Endodermal cell (in vitro differentiated cells): Measurements from ENCODE around the gene IQSEC3. TPM values are rescaled to one million over a fixed set of nuclear protein-coding genes. Genes with fewer than 3 reads are reported as not detected.

Source experiments
- DNase-seq: peaks from one replicate; pipeline ENCODE4 v3.0.0-alpha.2; 2017
- H3K27ac ChIP-seq: 2 replicates; pipeline ENCODE4 v1.5.1; 2013; ENCODE audit warnings: mild to moderate bottlenecking, low read depth, low read length, moderate library complexity
- H3K27me3 ChIP-seq: 2 replicates; pipeline ENCODE4 v1.6.1; 2013; ENCODE audit warnings: mild to moderate bottlenecking, low read length, moderate library complexity; ENCODE audit not compliant: insufficient read depth, control insufficient read depth, poor library complexity, severe bottlenecking
- H3K36me3 ChIP-seq: 2 replicates; pipeline ENCODE4 v1.7.0; 2013; ENCODE audit warnings: mild to moderate bottlenecking, low read length, moderate library complexity; ENCODE audit not compliant: control insufficient read depth, insufficient read depth
- H3K4me1 ChIP-seq: one replicate; pipeline ENCODE4 v1.7.0; 2013; ENCODE audit warnings: low read length; ENCODE audit not compliant: control insufficient read depth, insufficient read depth
- H3K4me3 ChIP-seq: 2 replicates; pipeline ENCODE4 v1.5.1; 2013; ENCODE audit warnings: mild to moderate bottlenecking, low read length, moderate library complexity
- H3K9ac ChIP-seq: 2 replicates; pipeline ENCODE4 v1.6.1; 2013; ENCODE audit warnings: mild to moderate bottlenecking, low read length, moderate library complexity; ENCODE audit not compliant: poor library complexity, severe bottlenecking; ENCODE audit errors: extremely low read depth
- H3K9me3 ChIP-seq: 2 replicates; pipeline ENCODE4 v1.6.1; 2013; ENCODE audit warnings: mild to moderate bottlenecking, low read length, moderate library complexity; ENCODE audit not compliant: control insufficient read depth
- H3K27ac Mint-ChIP-seq: 2 replicates; pipeline ENCODE4 v1.8.0; 2020; ENCODE audit warnings: mixed read lengths
- H3K27me3 Mint-ChIP-seq: 2 replicates; pipeline ENCODE4 v1.8.0; 2021; ENCODE audit warnings: mild to moderate bottlenecking, mixed read lengths; ENCODE audit not compliant: insufficient read depth
- H3K36me3 Mint-ChIP-seq: 2 replicates; pipeline ENCODE4 v1.8.0; 2020; ENCODE audit warnings: low read depth, mixed read lengths
- H3K4me1 Mint-ChIP-seq: 2 replicates; pipeline ENCODE4 v1.8.0; 2020; ENCODE audit warnings: mixed read lengths
- H3K4me3 Mint-ChIP-seq: 2 replicates; pipeline ENCODE4 v1.8.0; 2020; ENCODE audit warnings: mild to moderate bottlenecking, moderate library complexity, mixed read lengths
- H3K9me3 Mint-ChIP-seq: 2 replicates; pipeline ENCODE4 v1.8.0; 2020; ENCODE audit warnings: mild to moderate bottlenecking, mixed read lengths
- WGBS, 2 experiments: methylation state at CpG; one replicate each; pipeline versions ENCODE4 v1.1.5 to v1.1.7; 2013; ENCODE audit warnings: missing lambda C conversion rate in 2 of 2, mixed read lengths in 1 of 2; ENCODE audit not compliant: insufficient coverage in 1 of 2, insufficient read length in 1 of 2; 5-methylcytosine and 5-hydroxymethylcytosine counted together
- total RNA-seq, 2 donors: library from RNA; stranded (reverse); fragmentation: NEBNext Ultra II Directional in 1 of 2; extraction: Animal tissue kit (Norgen Biotek cat#: 25700) in 1 of 2; gene quantifications; 2 replicates in 1 of 2; 3 replicates in 1 of 2; pipeline ENCODE4 v1.2.1, GENCODE V29; 2021
- TF ChIP-seq, protein P1 (sequence below): fragments of 200-600 bp; sonication (generic); conservative IDR thresholded peaks from 2 replicates; pipeline ENCODE4 v1.5.0; 2021; ENCODE audit warnings: antibody characterized with exemption, mild to moderate bottlenecking

Gene IQSEC3
- total RNA-seq, 2 donors from 2014 or later: 1.5 to 2.7 TPM

DNA sequence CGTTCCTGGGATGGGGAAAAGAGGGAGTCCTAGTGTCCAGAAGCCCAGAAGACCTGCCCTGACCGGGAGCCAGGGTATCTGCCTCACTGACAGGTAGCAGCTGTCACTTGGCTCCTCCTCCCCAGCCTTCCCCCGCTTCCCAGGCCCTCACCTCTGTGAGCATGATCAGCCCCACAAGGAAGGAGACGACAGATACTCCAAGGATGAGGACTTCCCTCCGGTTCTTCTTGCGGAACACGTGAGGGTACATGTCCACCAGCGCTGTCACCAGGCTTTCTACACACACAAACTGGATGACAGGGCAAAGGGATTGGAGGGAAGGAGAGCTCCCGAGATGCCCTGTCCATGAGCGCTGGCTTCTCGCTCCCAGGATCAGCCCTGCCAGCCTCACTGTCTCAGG is 157.3 kb downstream of the IQSEC3 start:
- no peaks in the 10 kb centered on the region for H3K36me3 Mint-ChIP-seq
- no peak overlapping the region for H3K4me3 Mint-ChIP-seq
- H3K4me3 ChIP-seq: no peak overlapping the region
- no peak overlapping the region for H3K27ac Mint-ChIP-seq
- TF ChIP-seq, protein P1, sequence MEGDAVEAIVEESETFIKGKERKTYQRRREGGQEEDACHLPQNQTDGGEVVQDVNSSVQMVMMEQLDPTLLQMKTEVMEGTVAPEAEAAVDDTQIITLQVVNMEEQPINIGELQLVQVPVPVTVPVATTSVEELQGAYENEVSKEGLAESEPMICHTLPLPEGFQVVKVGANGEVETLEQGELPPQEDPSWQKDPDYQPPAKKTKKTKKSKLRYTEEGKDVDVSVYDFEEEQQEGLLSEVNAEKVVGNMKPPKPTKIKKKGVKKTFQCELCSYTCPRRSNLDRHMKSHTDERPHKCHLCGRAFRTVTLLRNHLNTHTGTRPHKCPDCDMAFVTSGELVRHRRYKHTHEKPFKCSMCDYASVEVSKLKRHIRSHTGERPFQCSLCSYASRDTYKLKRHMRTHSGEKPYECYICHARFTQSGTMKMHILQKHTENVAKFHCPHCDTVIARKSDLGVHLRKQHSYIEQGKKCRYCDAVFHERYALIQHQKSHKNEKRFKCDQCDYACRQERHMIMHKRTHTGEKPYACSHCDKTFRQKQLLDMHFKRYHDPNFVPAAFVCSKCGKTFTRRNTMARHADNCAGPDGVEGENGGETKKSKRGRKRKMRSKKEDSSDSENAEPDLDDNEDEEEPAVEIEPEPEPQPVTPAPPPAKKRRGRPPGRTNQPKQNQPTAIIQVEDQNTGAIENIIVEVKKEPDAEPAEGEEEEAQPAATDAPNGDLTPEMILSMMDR: no peak
- no peaks in the 10 kb centered on the region for H3K4me1 ChIP-seq
- H3K4me1 Mint-ChIP-seq: peaks cover 7% of the 10 kb centered on the region
- no peaks in the 10 kb centered on the region for H3K36me3 ChIP-seq
- peak; percentile 38 for DNase-seq
- no peaks in the 10 kb centered on the region for H3K9me3 ChIP-seq
- H3K27ac ChIP-seq: no peak overlapping the region
- no peaks in the 10 kb centered on the region for H3K9me3 Mint-ChIP-seq
- 84 to 94% methylated on average over 6 to 11 of the region's 11 CpGs for WGBS, 2 experiments
- peaks cover 13% of the 10 kb centered on the region for H3K27me3 Mint-ChIP-seq
- H3K9ac ChIP-seq: no peak overlapping the region
- no peaks in the 10 kb centered on the region for H3K27me3 ChIP-seq

- Histone ChIP-seq H3K27ac (no peak overlapping the region), H3K9ac (no peak overlapping the region), H3K4me1 (no peaks in the 10 kb centered on the region), H3K36me3 (no peaks in the 10 kb centered on the region), H3K9me3 (no peaks in the 10 kb centered on the region), H3K4me3 (no peak overlapping the region), H3K27me3 (no peaks in the 10 kb centered on the region)
- peaks cover 7% of the 10 kb centered on the region for H3K4me1 Mint-ChIP-seq
- H3K27me3 Mint-ChIP-seq: peaks cover 16% of the 10 kb centered on the region
- H3K36me3 Mint-ChIP-seq: no peaks in the 10 kb centered on the region
- TF ChIP-seq, protein P1: no peak
- no peak overlapping the region for H3K4me3 Mint-ChIP-seq
- 89 to 90% methylated on average over 3 to 9 of the region's 9 CpGs for WGBS, 2 experiments
- no peak overlapping the region for H3K27ac Mint-ChIP-seq
- H3K9me3 Mint-ChIP-seq: no peaks in the 10 kb centered on the region
- DNase-seq: peak; percentile 31
Measured at GRCh38 chr12:224330-224729, 157.8 kb downstream of the IQSEC3 start.

GRCh38 chr12:225012-225411 is 158.4 kb downstream of the IQSEC3 start:
- TF ChIP-seq, protein P1: no peak
- Histone ChIP-seq H3K4me1 (no peaks in the 10 kb centered on the region), H3K9me3 (no peaks in the 10 kb centered on the region), H3K27me3 (no peaks in the 10 kb centered on the region), H3K4me3 (no peak overlapping the region), H3K27ac (no peak overlapping the region), H3K9ac (no peak overlapping the region), H3K36me3 (no peaks in the 10 kb centered on the region)
- DNase-seq: no peak
- no peaks in the 10 kb centered on the region for H3K9me3 Mint-ChIP-seq
- H3K4me1 Mint-ChIP-seq: peaks cover 7% of the 10 kb centered on the region
- no peaks in the 10 kb centered on the region for H3K36me3 Mint-ChIP-seq
- 91 to 92% methylated on average over 16 to 18 of the region's 18 CpGs for WGBS, 2 experiments
- H3K27me3 Mint-ChIP-seq: peaks cover 16% of the 10 kb centered on the region
- H3K4me3 Mint-ChIP-seq: no peak overlapping the region
- no peak overlapping the region for H3K27ac Mint-ChIP-seq
